Tibial nerve (tissue), 4 donors: ENCODE results near the gene DHRS13.

Experiments
- EP300 ChIP-seq, 2 donors: sonication (generic); formaldehyde crosslinking; IDR thresholded peaks; one replicate each; pipeline ENCODE4 v1.6.1; 2017; ENCODE audit warnings: antibody characterized with exemption in 2 of 2, mild to moderate bottlenecking in 1 of 2
- POLR2A ChIP-seq, 2 donors: fragments of 450-650 bp; IDR thresholded peaks; one replicate each; pipeline ENCODE4 v1.6.1; 2017; ENCODE audit warnings: antibody characterized with exemption in 2 of 2, mild to moderate bottlenecking in 2 of 2, moderate library complexity in 2 of 2
- TF ChIP-seq, protein P1 (sequence below), 5 experiments: fragments of 200-600 bp in 3 of 5; fragments of 450-650 bp in 2 of 5; sonication (generic) in 3 of 5; IDR thresholded peaks; one replicate each; pipeline ENCODE4 v1.5.1; 2016 to 2019; ENCODE audit warnings: antibody characterized with exemption in 5 of 5, mild to moderate bottlenecking in 3 of 5, moderate library complexity in 2 of 5

- TF ChIP-seq, protein P1, sequence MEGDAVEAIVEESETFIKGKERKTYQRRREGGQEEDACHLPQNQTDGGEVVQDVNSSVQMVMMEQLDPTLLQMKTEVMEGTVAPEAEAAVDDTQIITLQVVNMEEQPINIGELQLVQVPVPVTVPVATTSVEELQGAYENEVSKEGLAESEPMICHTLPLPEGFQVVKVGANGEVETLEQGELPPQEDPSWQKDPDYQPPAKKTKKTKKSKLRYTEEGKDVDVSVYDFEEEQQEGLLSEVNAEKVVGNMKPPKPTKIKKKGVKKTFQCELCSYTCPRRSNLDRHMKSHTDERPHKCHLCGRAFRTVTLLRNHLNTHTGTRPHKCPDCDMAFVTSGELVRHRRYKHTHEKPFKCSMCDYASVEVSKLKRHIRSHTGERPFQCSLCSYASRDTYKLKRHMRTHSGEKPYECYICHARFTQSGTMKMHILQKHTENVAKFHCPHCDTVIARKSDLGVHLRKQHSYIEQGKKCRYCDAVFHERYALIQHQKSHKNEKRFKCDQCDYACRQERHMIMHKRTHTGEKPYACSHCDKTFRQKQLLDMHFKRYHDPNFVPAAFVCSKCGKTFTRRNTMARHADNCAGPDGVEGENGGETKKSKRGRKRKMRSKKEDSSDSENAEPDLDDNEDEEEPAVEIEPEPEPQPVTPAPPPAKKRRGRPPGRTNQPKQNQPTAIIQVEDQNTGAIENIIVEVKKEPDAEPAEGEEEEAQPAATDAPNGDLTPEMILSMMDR (IDR thresholded peaks at IDR 0.05) = no peak
- TF ChIP-seq EP300 (IDR thresholded peaks at IDR 0.05) (no peak), POLR2A (IDR thresholded peaks at IDR 0.05) (no peak)
Measured at GRCh38 chr17:28874750-28875149, 28.1 kb downstream of the DHRS13 start.
